ENCODE results near the gene RTL5.
A peak's percentile ranks its signal among the peaks of the same experiment; 100 is the strongest.

The RTL5 gene

GRCh38 chrX:72128881-72129280, 2.8 kb downstream of the RTL5 start:
- no peak for DNase-seq

GRCh38 chrX:72128183-72128834, 3.4 kb downstream of the RTL5 start:
- no peak for DNase-seq

GRCh38 chrX:72127332-72127731, 4.4 kb downstream of the RTL5 start:
- DNase-seq = no peak

GRCh38 chrX:72126539-72127140, 5.1 kb downstream of the RTL5 start:
- peak; percentile 85 for DNase-seq

- DNase-seq = no peak
These were observed 5.7 kb downstream of the RTL5 start for GRCh38 chrX:72126048-72126415.

- no peak for DNase-seq
These were observed 6.2 kb downstream of the RTL5 start for GRCh38 chrX:72125331-72126047.

GRCh38 chrX:72124540-72125201, 7.0 kb downstream of the RTL5 start:
- DNase-seq = no peak

- peak; percentile 54 for DNase-seq
These were observed 8.1 kb downstream of the RTL5 start for GRCh38 chrX:72123471-72124185.

GRCh38 chrX:72122621-72123337, 8.9 kb downstream of the RTL5 start:
- DNase-seq = no peak

- DNase-seq = peak; percentile 53
These were observed 10.3 kb downstream of the RTL5 start for GRCh38 chrX:72121383-72121782.

- DNase-seq = no peak
These were observed 10.9 kb downstream of the RTL5 start for GRCh38 chrX:72120837-72121236.

GRCh38 chrX:72117636-72118210, 14.0 kb downstream of the RTL5 start:
- DNase-seq = no peak

GRCh38 chrX:72115380-72115779, 16.3 kb downstream of the RTL5 start:
- no peak for DNase-seq

- DNase-seq = no peak
These were observed 16.9 kb downstream of the RTL5 start for GRCh38 chrX:72114807-72115206.

- no peak for DNase-seq
These were observed 17.4 kb downstream of the RTL5 start for GRCh38 chrX:72114306-72114705.

- no peak for DNase-seq
These were observed 18.3 kb downstream of the RTL5 start for GRCh38 chrX:72113461-72113860.

GRCh38 chrX:72110876-72111708, 20.6 kb downstream of the RTL5 start:
- no peak for DNase-seq

- DNase-seq = no peak
These were observed 21.5 kb downstream of the RTL5 start for GRCh38 chrX:72110051-72110875.

- DNase-seq = no peak
These were observed 23.0 kb downstream of the RTL5 start for GRCh38 chrX:72108666-72109065.
